PC-3 (cell line): ENCODE measurements around the gene KCNJ11. TPM values are rescaled to one million over a fixed set of nuclear protein-coding genes. Genes with fewer than 3 reads are reported as not detected.

Experiments
- ATAC-seq: fragments of 200-7000 bp; cut with Tn5 transposase; 2 replicates; pipeline ENCODE4 v1.9.1; 2020; ENCODE audit warnings: mild to moderate bottlenecking, moderate library complexity
- BruUV-seq: library from RNA; stranded (reverse); fragments of 400-500 nt; replicated peaks from 2 replicates; lab custom pipeline; 2021; lab: Mats Ljungman, UMichigan
- CTCF ChIA-PET: fragments of 300-600 bp; sonication (Branson Sonifier 250); formaldehyde crosslinking; loops from one replicate; lab custom pipeline; 2022; ENCODE audit warnings: antibody characterized with exemption; lab: Charles Lee
- POLR2A ChIA-PET: fragments of 300-600 bp; sonication (Branson Sonifier 250); formaldehyde crosslinking; loops from one replicate; lab custom pipeline; 2022; ENCODE audit warnings: antibody characterized with exemption; ENCODE audit not compliant: unreplicated experiment; lab: Charles Lee
- DNase-seq: peaks from one replicate; pipeline ENCODE4 v3.0.0-alpha.2; 2015
- H2AFZ ChIP-seq: fragments of 300-600 bp; sonication (generic); 2 replicates; pipeline ENCODE4 v1.6.0; 2016; ENCODE audit warnings: antibody characterized with exemption, low read length
- H3F3A ChIP-seq: fragments of 300-600 bp; sonication (generic); one replicate; pipeline ENCODE4 v1.6.0; 2017; ENCODE audit warnings: antibody characterized with exemption, low read length, control low read depth, mild to moderate bottlenecking; ENCODE audit not compliant: unreplicated experiment
- H3K27ac ChIP-seq: fragments of 300-600 bp; sonication (generic); 2 replicates; pipeline ENCODE4 v1.5.1; 2016; ENCODE audit warnings: mild to moderate bottlenecking, low read length
- H3K27me3 ChIP-seq: fragments of 300-600 bp; sonication (generic); 2 replicates; pipeline ENCODE4 v1.6.1; 2016; ENCODE audit warnings: low read length, mixed read lengths
- H3K36me3 ChIP-seq: fragments of 300-600 bp; sonication (generic); 2 replicates; pipeline ENCODE4 v1.6.1; 2016; ENCODE audit warnings: low read depth, mixed run types, low read length, mixed read lengths
- H3K4me1 ChIP-seq: fragments of 300-600 bp; sonication (generic); 2 replicates; pipeline ENCODE4 v1.5.1; 2016; ENCODE audit warnings: low read length; ENCODE audit not compliant: insufficient read depth
- H3K4me2 ChIP-seq: fragments of 300-600 bp; sonication (generic); 2 replicates; pipeline ENCODE4 v1.6.0; 2016; ENCODE audit warnings: low read length
- H3K4me3 ChIP-seq: fragments of 300-600 bp; sonication (generic); 2 replicates; pipeline ENCODE4 v1.5.1; 2016; ENCODE audit warnings: mild to moderate bottlenecking, low read length, mixed read lengths
- H3K79me2 ChIP-seq: fragments of 300-600 bp; sonication (generic); 2 replicates; pipeline ENCODE4 v1.6.1; 2017; ENCODE audit warnings: low read length, mixed read lengths
- H3K9ac ChIP-seq: fragments of 300-600 bp; sonication (generic); 2 replicates; pipeline ENCODE4 v1.6.0; 2016; ENCODE audit warnings: mild to moderate bottlenecking, low read length
- H3K9me2 ChIP-seq: fragments of 300-600 bp; sonication (generic); replicated peaks from 2 replicates; pipeline ENCODE4 v1.6.1; 2016; ENCODE audit warnings: mixed run types, low read length, mixed read lengths
- H3K9me3 ChIP-seq: fragments of 300-600 bp; sonication (generic); 2 replicates; pipeline ENCODE4 v1.6.1; 2016; ENCODE audit warnings: low read length, mixed read lengths
- H4K20me1 ChIP-seq: fragments of 300-600 bp; sonication (generic); 2 replicates; pipeline ENCODE4 v1.6.1; 2016; ENCODE audit warnings: low read length, mixed read lengths
- CTCF ChIP-seq: fragments of 300-600 bp; sonication (generic); conservative IDR thresholded peaks from 2 replicates; pipeline ENCODE4 v1.5.1; 2017; ENCODE audit warnings: antibody characterized with exemption, low read depth, mild to moderate bottlenecking, low read length
- EZH2 ChIP-seq: fragments of 300-600 bp; sonication (generic); IDR thresholded peaks from one replicate; pipeline ENCODE4 v1.6.1; 2017; ENCODE audit warnings: antibody characterized with exemption, mild to moderate bottlenecking, low read length; ENCODE audit not compliant: unreplicated experiment
- EZH2phosphoT487 ChIP-seq: fragments of 300-600 bp; sonication (generic); IDR thresholded peaks from 2 replicates; pipeline ENCODE4 v1.6.1; 2018; ENCODE audit warnings: mild to moderate bottlenecking, antibody characterized with exemption, low read length, borderline replicate concordance
- intact Hi-C: fragments of 100-400 bp; cut with micrococcal nuclease; formaldehyde crosslinking; loops from 2 replicates; pipeline ENCODE4 v1.9.0; 2023
- total RNA-seq: library from RNA; depleted of rRNA; stranded (reverse); fragments of >200 nt; gene quantifications from 2 replicates; pipeline ENCODE4 v1.2.3, GENCODE V29; 2014

Gene KCNJ11
- total RNA-seq, 1 experiment from 2014 or later, result 0.98 TPM

GRCh38 chr11:17414317-17414737 lies 25.9 kb upstream of the KCNJ11 start:
- DNase-seq (no peak), ATAC-seq (no peak)
- ChIA-PET POLR2A (no interaction called here), CTCF (no interaction called here)
- Histone ChIP-seq H3K27ac (no peak overlapping the region), H3F3A (no peaks in the 10 kb centered on the region), H3K4me2 (no peak overlapping the region), H3K4me3 (no peak overlapping the region), H3K9ac (no peak overlapping the region), H3K9me3 (no peaks in the 10 kb centered on the region), H3K9me2 (no peaks in the 10 kb centered on the region), H2AFZ (no peak overlapping the region), H3K79me2 (no peaks in the 10 kb centered on the region), H4K20me1 (no peaks in the 10 kb centered on the region), H3K4me1 (no peaks in the 10 kb centered on the region), H3K27me3 (peaks cover 30% of the 10 kb centered on the region), H3K36me3 (no peaks in the 10 kb centered on the region)
- no peak for TF ChIP-seq EZH2
- TF ChIP-seq CTCF, result no peak
- TF ChIP-seq EZH2phosphoT487, result no peak
- BruUV-seq, result no TSS peak
- intact Hi-C loops, result no loop called here

- Histone ChIP-seq H2AFZ (no peak overlapping the region), H3K79me2 (no peaks in the 10 kb centered on the region), H3K4me3 (no peak overlapping the region), H3K4me2 (no peak overlapping the region), H4K20me1 (no peaks in the 10 kb centered on the region), H3K9ac (no peak overlapping the region), H3K27me3 (peaks cover 24% of the 10 kb centered on the region), H3K9me2 (no peaks in the 10 kb centered on the region), H3F3A (no peaks in the 10 kb centered on the region), H3K27ac (no peak overlapping the region), H3K4me1 (no peaks in the 10 kb centered on the region), H3K9me3 (no peaks in the 10 kb centered on the region), H3K36me3 (no peaks in the 10 kb centered on the region)
- POLR2A ChIA-PET, result interaction anchor here (0.5 kb wide), 1 partner anchor 25 kb away, joined by 3 read pairs; the partner anchor contains the start of gene KCNJ11
- BruUV-seq, result no TSS peak
- CTCF ChIA-PET, result no interaction called here
- ATAC-seq, result no peak; the same call in 1 of the 2 replicates
- intact Hi-C loops, result no loop called here
- DNase-seq, result no peak
- no peak for TF ChIP-seq EZH2
- no peak for TF ChIP-seq EZH2phosphoT487
- TF ChIP-seq CTCF, result no peak
Observed at GRCh38 chr11:17413414-17414316, 25.2 kb upstream of the KCNJ11 start.
